ENCODE results near the gene ZNF438. TPM values are rescaled to one million over a fixed set of nuclear protein-coding genes. Genes with fewer than 3 reads are reported as not detected.

Gene ZNF438
- total RNA-seq, 4 donors from 2014 or later, result 17.6 to 34.8 (median 23.6) TPM

GRCh38 chr10:30940256-30940655 lies 91.4 kb downstream of the ZNF438 start:
- TF ChIP-seq CTCF (IDR thresholded peaks at IDR 0.05; ENCODE audit: low read depth), result no peak

- no peak for TF ChIP-seq CTCF (IDR thresholded peaks at IDR 0.05; ENCODE audit: low read depth)
Observed at GRCh38 chr10:30939643-30940251, 91.9 kb downstream of the ZNF438 start.

GRCh38 chr10:30935078-30935477 lies 96.6 kb downstream of the ZNF438 start:
- no peak for TF ChIP-seq CTCF (IDR thresholded peaks at IDR 0.05; ENCODE audit: low read depth)

GRCh38 chr10:30931094-30931493 lies 100.6 kb downstream of the ZNF438 start:
- TF ChIP-seq CTCF (IDR thresholded peaks at IDR 0.05; ENCODE audit: low read depth), result no peak

GRCh38 chr10:30929901-30930520 lies 101.7 kb downstream of the ZNF438 start:
- no peak for TF ChIP-seq CTCF (IDR thresholded peaks at IDR 0.05; ENCODE audit: low read depth)

- TF ChIP-seq CTCF (IDR thresholded peaks at IDR 0.05; ENCODE audit: low read depth), result no peak
Observed at GRCh38 chr10:30928742-30929141, 102.9 kb downstream of the ZNF438 start.

- TF ChIP-seq CTCF (IDR thresholded peaks at IDR 0.05; ENCODE audit: low read depth), result no peak
Observed at GRCh38 chr10:30918651-30919050, 113.0 kb downstream of the ZNF438 start.
